Osteocyte (in vitro differentiated cells): ENCODE data around the gene DIP2A. TPM values are rescaled to one million over a fixed set of nuclear protein-coding genes. Genes with fewer than 3 reads are reported as not detected.

ENCODE experiments used
- DNase-seq: peaks from one replicate; pipeline ENCODE4 v3.0.0; 2021; ENCODE audit warnings: mixed read lengths; ENCODE audit not compliant: unreplicated experiment; ENCODE audit errors: extremely low spot score
- H3K27ac Mint-ChIP-seq: one replicate; pipeline ENCODE4 v1.8.0; 2021; ENCODE audit warnings: mild to moderate bottlenecking, mixed read lengths; ENCODE audit not compliant: unreplicated experiment
- H3K27me3 Mint-ChIP-seq: one replicate; pipeline ENCODE4 v1.8.0; 2021; ENCODE audit warnings: mixed read lengths; ENCODE audit not compliant: unreplicated experiment
- H3K36me3 Mint-ChIP-seq: one replicate; pipeline ENCODE4 v1.8.0; 2021; ENCODE audit warnings: mixed read lengths; ENCODE audit not compliant: unreplicated experiment
- H3K4me1 Mint-ChIP-seq: one replicate; pipeline ENCODE4 v1.8.0; 2021; ENCODE audit warnings: mixed read lengths; ENCODE audit not compliant: unreplicated experiment
- H3K4me3 Mint-ChIP-seq: one replicate; pipeline ENCODE4 v1.8.0; 2021; ENCODE audit warnings: mild to moderate bottlenecking, moderate library complexity, mixed read lengths; ENCODE audit not compliant: unreplicated experiment
- H3K9me3 Mint-ChIP-seq: one replicate; pipeline ENCODE4 v1.8.0; 2021; ENCODE audit warnings: mixed read lengths; ENCODE audit not compliant: unreplicated experiment
- CTCF ChIP-seq: fragments of 200-600 bp; sonication (generic); IDR thresholded peaks from 2 replicates; pipeline ENCODE4 v1.5.0; 2021; ENCODE audit warnings: antibody characterized with exemption, mild to moderate bottlenecking, moderate library complexity
- total RNA-seq: library from RNA; stranded (reverse); gene quantifications from 2 replicates; pipeline ENCODE4 v1.2.1, GENCODE V29; 2021

DIP2A gene
- total RNA-seq, 1 donor from 2014 or later = 43.0 TPM

GRCh38 chr21:46455575-46456385 lies 2.9 kb upstream of the DIP2A start:
- H3K27me3 Mint-ChIP-seq = no peaks in the 10 kb centered on the region
- H3K4me1 Mint-ChIP-seq = peaks cover 42% of the 10 kb centered on the region
- H3K27ac Mint-ChIP-seq = peak overlapping the region; percentile 90
- H3K36me3 Mint-ChIP-seq = no peaks in the 10 kb centered on the region
- TF ChIP-seq CTCF = no peak
- H3K4me3 Mint-ChIP-seq = peak overlapping the region; percentile 42
- no peaks in the 10 kb centered on the region for H3K9me3 Mint-ChIP-seq
- no peak for DNase-seq

DNA sequence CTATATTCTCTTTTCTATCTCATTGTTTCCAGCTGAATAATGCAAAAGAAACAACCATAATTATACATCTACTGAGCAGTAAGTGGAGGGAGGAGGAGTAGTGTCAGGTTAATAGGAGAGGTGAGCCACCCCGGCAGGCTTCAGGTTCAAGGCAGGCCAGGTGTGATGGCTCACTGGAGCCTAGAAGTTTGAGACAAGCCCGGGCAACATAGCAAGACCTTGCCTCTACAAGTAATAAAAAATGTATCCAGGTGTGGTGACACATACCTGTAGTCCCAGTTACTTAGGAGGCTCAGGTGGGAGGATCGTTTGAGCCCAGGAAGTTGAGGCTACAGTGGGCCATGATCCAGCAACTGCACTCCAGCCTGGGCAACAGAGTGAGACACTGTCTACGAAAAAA lies 1.9 kb upstream of the DIP2A start:
- no peak overlapping the region for H3K4me3 Mint-ChIP-seq
- no peaks in the 10 kb centered on the region for H3K36me3 Mint-ChIP-seq
- H3K9me3 Mint-ChIP-seq = no peaks in the 10 kb centered on the region
- no peak for DNase-seq
- no peak for TF ChIP-seq CTCF
- H3K27ac Mint-ChIP-seq = no peak overlapping the region
- peaks cover 45% of the 10 kb centered on the region for H3K4me1 Mint-ChIP-seq
- no peaks in the 10 kb centered on the region for H3K27me3 Mint-ChIP-seq

DNA sequence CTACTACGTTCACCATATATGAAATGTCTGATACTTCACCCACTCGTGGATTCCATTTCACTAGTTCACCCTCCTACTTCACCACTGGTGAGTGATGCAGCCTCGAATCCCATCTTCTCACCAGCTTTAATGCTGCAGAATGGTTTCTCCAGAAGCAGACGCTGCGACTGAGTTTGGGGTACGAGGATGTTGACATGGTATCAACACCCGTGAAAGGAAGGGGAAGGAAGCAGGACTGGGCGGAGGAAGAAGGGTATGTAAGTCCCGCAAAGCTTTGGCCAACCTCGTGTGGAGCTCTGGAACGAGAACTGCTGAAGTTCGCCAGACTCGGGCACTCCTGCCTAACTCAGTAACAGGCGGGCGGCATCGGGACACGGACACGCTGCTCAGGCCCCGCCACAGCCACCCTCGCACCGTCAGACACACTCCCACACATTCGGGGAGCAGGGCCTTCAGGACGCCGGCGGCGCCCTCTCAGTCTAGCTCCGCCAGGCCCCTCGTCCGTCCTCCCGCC lies 833 bp upstream of the DIP2A start:
- H3K27me3 Mint-ChIP-seq = no peaks in the 10 kb centered on the region
- no peaks in the 10 kb centered on the region for H3K9me3 Mint-ChIP-seq
- peaks cover 47% of the 10 kb centered on the region for H3K4me1 Mint-ChIP-seq
- no peak for TF ChIP-seq CTCF
- peak overlapping the region; percentile 84 for H3K4me3 Mint-ChIP-seq
- DNase-seq = no peak
- H3K36me3 Mint-ChIP-seq = peaks cover 2% of the 10 kb centered on the region
- H3K27ac Mint-ChIP-seq = peak overlapping the region; percentile 88

- no peak overlapping the region for H3K27ac Mint-ChIP-seq
- no peak for TF ChIP-seq CTCF
- no peaks in the 10 kb centered on the region for H3K27me3 Mint-ChIP-seq
- no peak for DNase-seq
- H3K36me3 Mint-ChIP-seq = peaks cover 3% of the 10 kb centered on the region
- peaks cover 47% of the 10 kb centered on the region for H3K4me1 Mint-ChIP-seq
- no peaks in the 10 kb centered on the region for H3K9me3 Mint-ChIP-seq
- H3K4me3 Mint-ChIP-seq = peak overlapping the region; percentile 69
These were observed 299 bp downstream of the DIP2A start for GRCh38 chr21:46459024-46459355.

GRCh38 chr21:46459356-46460112 lies 843 bp downstream of the DIP2A start:
- H3K36me3 Mint-ChIP-seq = peaks cover 3% of the 10 kb centered on the region
- no peaks in the 10 kb centered on the region for H3K9me3 Mint-ChIP-seq
- TF ChIP-seq CTCF = no peak
- H3K4me3 Mint-ChIP-seq = peak overlapping the region; percentile 86
- no peaks in the 10 kb centered on the region for H3K27me3 Mint-ChIP-seq
- DNase-seq = no peak
- H3K27ac Mint-ChIP-seq = peak overlapping the region; percentile 88
- peaks cover 42% of the 10 kb centered on the region for H3K4me1 Mint-ChIP-seq
